ENCODE data around the gene SNRPE.

DNA sequence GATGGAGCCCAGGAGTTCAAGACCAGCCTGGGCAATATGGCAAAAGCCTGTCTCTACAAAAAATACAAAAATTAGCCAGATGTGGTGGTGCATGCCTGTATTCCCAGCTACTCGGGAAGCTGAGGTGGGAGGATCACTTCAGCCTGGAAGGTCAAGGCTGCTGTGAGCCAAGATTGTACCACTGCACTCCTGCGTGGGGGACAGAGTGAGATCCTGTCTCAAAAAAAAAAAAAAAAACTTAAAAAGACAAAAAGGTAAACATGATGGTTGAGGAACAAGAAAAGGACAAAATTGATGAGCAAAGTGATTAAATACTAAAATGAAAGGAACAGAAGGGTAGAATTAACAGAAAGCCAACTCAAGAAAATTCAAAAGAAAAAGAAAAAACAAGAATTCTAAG, 30.6 kb downstream of the SNRPE start:
- TF ChIP-seq CTCF (conservative IDR thresholded peaks at IDR 0.05; ENCODE audit: low read depth, low read length) = no peak
- no peak for TF ChIP-seq EZH2 (IDR thresholded peaks at IDR 0.05; ENCODE audit: low read length, unreplicated experiment)
